ENCODE measurements around the gene TNFSF12.

GRCh38 chr17:7587420-7588151, 38.7 kb downstream of the TNFSF12 start:
- TF ChIP-seq CTCF (IDR thresholded peaks at IDR 0.05) (no peak), POLR2A (IDR thresholded peaks at IDR 0.05) (no peak), POLR2AphosphoS5 (IDR thresholded peaks at IDR 0.05; ENCODE audit: insufficient read depth in 1 of 2, low read depth in 1 of 2) (peak; percentile 46 to 76)
